ENCODE measurements around the gene SLC25A51. TPM values are rescaled to one million over a fixed set of nuclear protein-coding genes. Genes with fewer than 3 reads are reported as not detected.

The SLC25A51 gene
- total RNA-seq, 4 donors from 2014 or later, result 14.7 to 66.1 (median 44.4) TPM

DNA sequence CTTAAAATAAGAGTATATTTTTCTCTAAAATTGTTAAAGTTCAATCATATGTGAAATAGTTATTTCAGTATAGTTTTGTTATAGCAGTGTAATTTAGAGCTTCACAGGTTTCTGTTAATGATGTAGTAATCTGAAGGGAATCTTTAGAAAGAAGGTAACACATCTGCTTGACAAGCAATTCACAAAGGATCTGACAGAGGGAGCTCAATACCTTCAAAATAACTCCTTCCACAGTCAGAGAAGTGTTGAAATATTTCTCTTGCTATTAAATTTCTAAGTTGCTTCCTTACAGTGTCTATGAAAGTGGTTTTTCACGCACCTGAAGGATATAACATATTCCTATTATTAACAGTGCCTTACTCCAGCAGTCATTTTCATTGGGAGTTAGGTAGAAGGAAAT lies 44.9 kb downstream of the SLC25A51 start:
- H3K4me3 ChIP-seq, result no peak overlapping the region
- H3K9me3 ChIP-seq, result no peaks in the 10 kb centered on the region
- no peaks in the 10 kb centered on the region for H3K36me3 ChIP-seq
- TF ChIP-seq POLR2A (IDR thresholded peaks at IDR 0.05), result no peak
- TF ChIP-seq, protein P1, sequence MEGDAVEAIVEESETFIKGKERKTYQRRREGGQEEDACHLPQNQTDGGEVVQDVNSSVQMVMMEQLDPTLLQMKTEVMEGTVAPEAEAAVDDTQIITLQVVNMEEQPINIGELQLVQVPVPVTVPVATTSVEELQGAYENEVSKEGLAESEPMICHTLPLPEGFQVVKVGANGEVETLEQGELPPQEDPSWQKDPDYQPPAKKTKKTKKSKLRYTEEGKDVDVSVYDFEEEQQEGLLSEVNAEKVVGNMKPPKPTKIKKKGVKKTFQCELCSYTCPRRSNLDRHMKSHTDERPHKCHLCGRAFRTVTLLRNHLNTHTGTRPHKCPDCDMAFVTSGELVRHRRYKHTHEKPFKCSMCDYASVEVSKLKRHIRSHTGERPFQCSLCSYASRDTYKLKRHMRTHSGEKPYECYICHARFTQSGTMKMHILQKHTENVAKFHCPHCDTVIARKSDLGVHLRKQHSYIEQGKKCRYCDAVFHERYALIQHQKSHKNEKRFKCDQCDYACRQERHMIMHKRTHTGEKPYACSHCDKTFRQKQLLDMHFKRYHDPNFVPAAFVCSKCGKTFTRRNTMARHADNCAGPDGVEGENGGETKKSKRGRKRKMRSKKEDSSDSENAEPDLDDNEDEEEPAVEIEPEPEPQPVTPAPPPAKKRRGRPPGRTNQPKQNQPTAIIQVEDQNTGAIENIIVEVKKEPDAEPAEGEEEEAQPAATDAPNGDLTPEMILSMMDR (IDR thresholded peaks at IDR 0.05), result no peak
- no peaks in the 10 kb centered on the region for H3K4me1 ChIP-seq
- no peak overlapping the region for H3K27ac ChIP-seq
- no peak for DNase-seq
- intact Hi-C loops (cut with DNase I; ENCODE audit: low total_unique reads), result no loop called here
- no peaks in the 10 kb centered on the region for H3K27me3 ChIP-seq

DNA sequence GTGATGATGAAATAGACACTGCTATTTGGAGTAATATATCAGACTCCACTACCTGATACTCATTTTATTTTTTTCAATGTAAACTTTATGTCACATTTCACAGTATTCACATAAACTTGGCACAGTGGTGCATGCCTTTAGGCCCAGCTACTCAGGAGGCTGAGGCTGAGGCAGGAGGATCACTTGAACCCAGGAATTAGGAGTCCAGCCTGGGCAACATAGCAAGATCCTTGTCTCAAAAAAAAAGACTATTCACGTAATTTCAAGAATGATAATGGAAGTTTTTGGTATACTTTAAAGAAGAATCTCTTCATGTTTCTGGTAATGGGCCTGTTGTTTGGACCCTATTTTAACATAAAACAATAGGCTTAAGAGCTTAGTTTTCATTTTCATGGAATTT lies 47.4 kb downstream of the SLC25A51 start:
- Histone ChIP-seq H3K27ac (no peak overlapping the region), H3K4me1 (no peaks in the 10 kb centered on the region), H3K4me3 (no peak overlapping the region), H3K27me3 (no peaks in the 10 kb centered on the region), H3K9me3 (no peaks in the 10 kb centered on the region), H3K36me3 (no peaks in the 10 kb centered on the region)
- TF ChIP-seq, protein P1 (IDR thresholded peaks at IDR 0.05), result no peak
- TF ChIP-seq POLR2A (IDR thresholded peaks at IDR 0.05), result no peak
- no peak for DNase-seq
- intact Hi-C loops (cut with DNase I; ENCODE audit: low total_unique reads), result no loop called here

DNA sequence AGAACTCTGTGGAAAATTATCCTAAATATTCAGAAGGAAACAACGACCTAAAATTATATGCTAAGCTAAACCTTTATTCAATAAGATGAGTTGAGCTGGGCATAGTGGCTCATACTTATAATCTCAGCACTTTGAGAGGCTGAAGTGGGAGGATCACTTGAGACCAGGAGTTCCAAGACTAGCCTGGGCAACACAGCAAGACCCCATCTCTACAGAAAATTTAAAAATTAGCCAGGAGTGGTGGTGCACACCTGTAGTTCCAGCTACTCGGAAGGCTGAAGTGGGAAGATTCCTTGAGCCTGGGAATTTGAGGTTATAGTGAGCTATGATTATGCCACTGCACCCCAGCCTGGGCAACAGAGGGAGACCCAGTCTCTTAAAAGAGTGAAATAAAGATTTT lies 51.7 kb downstream of the SLC25A51 start:
- no peaks in the 10 kb centered on the region for H3K4me1 ChIP-seq
- intact Hi-C loops (cut with DNase I; ENCODE audit: low total_unique reads), result no loop called here
- H3K4me3 ChIP-seq, result no peak overlapping the region
- no peak overlapping the region for H3K27ac ChIP-seq
- no peak for TF ChIP-seq POLR2A (IDR thresholded peaks at IDR 0.05)
- TF ChIP-seq, protein P1 (IDR thresholded peaks at IDR 0.05), result no peak
- DNase-seq, result no peak
- H3K27me3 ChIP-seq, result no peaks in the 10 kb centered on the region
- no peaks in the 10 kb centered on the region for H3K9me3 ChIP-seq
- no peaks in the 10 kb centered on the region for H3K36me3 ChIP-seq

DNA sequence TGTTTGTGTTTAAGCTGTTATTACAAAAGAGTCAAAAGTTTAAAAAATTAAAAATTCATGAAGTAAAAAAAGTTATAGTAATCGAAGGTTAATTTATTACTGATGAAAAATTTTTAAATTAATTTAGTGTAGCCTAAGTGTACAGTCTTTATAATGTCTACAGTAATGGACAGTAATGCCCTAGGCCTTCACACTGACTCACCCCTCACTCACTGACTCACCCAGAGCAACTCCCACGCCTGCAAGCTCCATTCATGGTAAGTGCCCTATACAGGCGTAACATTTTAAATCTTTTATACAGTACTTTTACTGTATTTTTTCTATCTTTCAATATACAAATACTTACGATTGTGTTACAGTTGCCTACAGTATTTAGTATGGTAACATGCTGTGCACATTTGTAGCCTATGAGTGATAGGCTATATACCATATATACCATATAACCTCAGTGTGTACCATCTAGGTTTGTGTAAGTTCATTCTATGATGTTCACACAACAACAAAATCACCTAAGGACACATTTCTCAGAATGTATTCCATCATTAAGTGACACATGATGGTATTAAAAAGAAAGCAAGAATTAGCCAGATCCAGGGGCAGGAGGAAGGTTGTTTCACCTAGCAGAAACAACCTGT lies 63.2 kb downstream of the SLC25A51 start:
- H3K9me3 ChIP-seq, result no peaks in the 10 kb centered on the region
- H3K4me1 ChIP-seq, result no peaks in the 10 kb centered on the region
- no peaks in the 10 kb centered on the region for H3K27me3 ChIP-seq
- no peaks in the 10 kb centered on the region for H3K36me3 ChIP-seq
- no peak overlapping the region for H3K27ac ChIP-seq
- DNase-seq, result no peak
- TF ChIP-seq, protein P1 (IDR thresholded peaks at IDR 0.05), result no peak
- TF ChIP-seq POLR2A (IDR thresholded peaks at IDR 0.05), result no peak
- H3K4me3 ChIP-seq, result no peak overlapping the region
- intact Hi-C loops (cut with DNase I; ENCODE audit: low total_unique reads), result no loop called here

DNA sequence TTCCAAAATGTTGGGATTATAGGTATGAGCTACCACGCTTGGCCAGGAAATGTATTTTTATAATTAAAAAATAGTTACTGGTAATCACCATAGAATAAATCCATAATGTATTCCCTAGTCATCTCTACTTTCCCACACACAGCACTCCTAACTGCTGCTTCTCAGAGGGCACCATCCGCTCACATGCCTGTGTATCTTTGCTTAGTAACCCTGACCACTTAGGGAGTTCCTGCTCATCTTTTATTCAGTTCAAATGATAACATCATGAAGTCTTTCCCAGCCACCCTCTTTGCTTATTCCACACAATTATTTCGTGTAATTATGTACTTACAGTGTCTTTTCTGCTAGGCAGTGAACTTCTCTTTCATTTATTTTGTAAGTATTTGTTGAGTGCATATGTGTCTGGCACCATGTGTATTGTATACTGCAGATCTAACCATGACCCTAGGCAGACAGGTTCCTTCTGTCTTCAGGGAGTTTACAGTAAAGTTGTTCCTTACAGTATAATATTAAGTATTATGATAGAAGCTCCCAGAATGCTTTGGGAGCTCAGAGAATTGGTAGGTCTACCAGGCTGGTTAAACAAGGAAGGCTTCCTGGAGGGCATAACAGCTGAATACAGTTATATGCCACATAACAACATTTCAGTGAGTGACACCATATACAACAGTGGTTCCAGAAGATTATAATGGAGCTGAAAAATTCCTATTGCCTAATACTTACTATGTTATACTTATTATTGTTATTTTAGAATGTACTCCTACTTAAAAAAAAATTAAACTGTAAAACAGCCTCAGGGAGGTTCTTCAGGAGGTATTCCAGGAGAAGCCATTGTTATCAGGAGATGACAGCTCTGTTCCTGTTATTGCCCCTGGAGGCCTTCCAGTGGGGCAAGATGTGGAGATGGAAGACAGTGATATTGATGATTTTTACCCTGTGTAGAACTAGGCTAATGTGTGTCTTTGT lies 64.1 kb downstream of the SLC25A51 start:
- Histone ChIP-seq H3K27me3 (no peaks in the 10 kb centered on the region), H3K9me3 (no peaks in the 10 kb centered on the region), H3K4me3 (no peak overlapping the region), H3K27ac (no peak overlapping the region), H3K4me1 (no peaks in the 10 kb centered on the region), H3K36me3 (no peaks in the 10 kb centered on the region)
- no peak for DNase-seq
- intact Hi-C loops (cut with DNase I; ENCODE audit: low total_unique reads), result no loop called here
- TF ChIP-seq, protein P1 (IDR thresholded peaks at IDR 0.05), result no peak
- no peak for TF ChIP-seq POLR2A (IDR thresholded peaks at IDR 0.05)
